ENCODE data around the gene WNT9A.
"Not testable (repeated sequence)": the region's sequence is repeated elsewhere in the genome, so short reads cannot be mapped to it uniquely, and the experiment has no call there.

GRCh38 chr1:227970076-227970995 is 22.6 kb upstream of the WNT9A start:
- TF ChIP-seq CTCF (conservative IDR thresholded peaks at IDR 0.05); ZFX (IDR thresholded peaks at IDR 0.05): not testable (repeated sequence)
